IMR-90 (cell line): ENCODE measurements around the gene ARL6IP5. TPM values are rescaled to one million over a fixed set of nuclear protein-coding genes. Genes with fewer than 3 reads are reported as not detected.

ENCODE experiments used
- ATAC-seq: fragments of 200-7000 bp; cut with Tn5 transposase; 2 replicates; pipeline ENCODE4 v1.9.1; 2020; ENCODE audit warnings: low read depth, mild to moderate bottlenecking, moderate library complexity
- BruUV-seq: library from RNA; stranded (reverse); fragments of 400-500 nt; replicated peaks from 2 replicates; lab custom pipeline; 2021; lab: Mats Ljungman, UMichigan
- CTCF ChIA-PET: fragments of 300-600 bp; formaldehyde crosslinking; extraction: SDS; loops from one replicate; lab custom pipeline; 2021; ENCODE audit warnings: antibody characterized with exemption; lab: Yijun Ruan, JAX
- POLR2A ChIA-PET: fragments of 300-600 bp; sonication (Branson Sonifier 250); formaldehyde crosslinking; loops from one replicate; lab custom pipeline; 2022; ENCODE audit warnings: antibody characterized with exemption; ENCODE audit not compliant: unreplicated experiment; lab: Charles Lee
- DNase-seq: peaks from one replicate; pipeline ENCODE4 v3.0.0; 2013
- H2AFZ ChIP-seq: replicated peaks from 2 replicates; pipeline ENCODE3; 2013; ENCODE audit warnings: low read length, mild to moderate bottlenecking; ENCODE audit not compliant: poor library complexity
- H2AK5ac ChIP-seq: 2 replicates; pipeline ENCODE4 v1.6.1; 2013; ENCODE audit warnings: low read depth, low read length, inconsistent platforms
- H2AK9ac ChIP-seq: replicated peaks from 2 replicates; pipeline ENCODE3; 2013; ENCODE audit warnings: mild to moderate bottlenecking, low read depth, low read length, moderate library complexity; ENCODE audit not compliant: poor library complexity
- H2BK120ac ChIP-seq: 2 replicates; pipeline ENCODE4 v1.6.1; 2013; ENCODE audit warnings: low read depth, low read length, inconsistent platforms
- H2BK15ac ChIP-seq: 3 replicates; pipeline ENCODE4 v1.6.1; 2013; ENCODE audit warnings: low read depth, low read length, inconsistent platforms
- H2BK20ac ChIP-seq: 2 replicates; pipeline ENCODE4 v1.6.1; 2013; ENCODE audit warnings: low read depth, mild to moderate bottlenecking, inconsistent platforms, low read length, moderate library complexity
- H2BK5ac ChIP-seq: 2 replicates; pipeline ENCODE4 v1.6.1; 2013; ENCODE audit warnings: mild to moderate bottlenecking, low read depth, low read length, inconsistent platforms; ENCODE audit not compliant: poor library complexity, severe bottlenecking
- H3K14ac ChIP-seq: replicated peaks from 2 replicates; pipeline ENCODE4 v1.6.1; 2013; ENCODE audit warnings: low read depth, low read length, inconsistent platforms
- H3K18ac ChIP-seq: 2 replicates; pipeline ENCODE4 v1.6.1; 2013; ENCODE audit warnings: low read depth, low read length, control low read depth
- H3K23ac ChIP-seq: 2 replicates; pipeline ENCODE4 v1.6.1; 2013; ENCODE audit warnings: low read depth, low read length, inconsistent platforms
- H3K27ac ChIP-seq: 2 replicates; pipeline ENCODE4 v1.5.1; 2013; ENCODE audit warnings: mild to moderate bottlenecking, control low read depth, low read length; ENCODE audit not compliant: insufficient read depth
- H3K27me3 ChIP-seq: 2 replicates; pipeline ENCODE4 v1.6.1; 2013; ENCODE audit warnings: low read length; ENCODE audit not compliant: control insufficient read depth, insufficient read depth
- H3K36me3 ChIP-seq: 2 replicates; pipeline ENCODE4 v1.6.1; 2013; ENCODE audit warnings: low read length, mixed read lengths; ENCODE audit not compliant: control insufficient read depth, insufficient read depth
- H3K4ac ChIP-seq: 2 replicates; pipeline ENCODE4 v1.6.1; 2013; ENCODE audit warnings: low read depth, low read length, inconsistent platforms
- H3K4me1 ChIP-seq: 2 replicates; pipeline ENCODE4 v1.6.1; 2013; ENCODE audit warnings: low read length, mixed read lengths; ENCODE audit not compliant: control insufficient read depth, insufficient read depth
- H3K4me2 ChIP-seq: 2 replicates; pipeline ENCODE4 v1.6.1; 2013; ENCODE audit warnings: low read depth, mild to moderate bottlenecking, control low read depth, low read length, moderate library complexity
- H3K4me3 ChIP-seq: 2 replicates; pipeline ENCODE4 v1.5.1; 2013; ENCODE audit warnings: low read depth, mild to moderate bottlenecking, control low read depth, low read length, moderate library complexity; ENCODE audit not compliant: insufficient read depth
- H3K56ac ChIP-seq: 2 replicates; pipeline ENCODE4 v1.6.1; 2013; ENCODE audit warnings: low read length, inconsistent platforms; ENCODE audit not compliant: insufficient read depth; ENCODE audit errors: extremely low read depth
- H3K79me1 ChIP-seq, 2 experiments: 2 replicates each; pipeline ENCODE4 v1.6.1; 2013; ENCODE audit warnings: low read length in 2 of 2, inconsistent platforms in 1 of 2, low read depth in 1 of 2
- H3K9ac ChIP-seq: 2 replicates; pipeline ENCODE4 v1.6.1; 2013; ENCODE audit warnings: low read depth, low read length, control low read depth
- H3K9me1 ChIP-seq: 2 replicates; pipeline ENCODE4 v1.6.1; 2013; ENCODE audit warnings: low read length, inconsistent platforms; ENCODE audit not compliant: insufficient read depth
- H3K9me3 ChIP-seq: 2 replicates; pipeline ENCODE4 v1.6.1; 2013; ENCODE audit warnings: low read length; ENCODE audit not compliant: control insufficient read depth, insufficient read depth
- H4K20me1 ChIP-seq: 2 replicates; pipeline ENCODE4 v1.6.1; 2013; ENCODE audit warnings: low read length, inconsistent platforms; ENCODE audit not compliant: insufficient read depth
- H4K5ac ChIP-seq: 2 replicates; pipeline ENCODE4 v1.6.1; 2013; ENCODE audit warnings: mild to moderate bottlenecking, low read depth, low read length, control low read depth
- H4K8ac ChIP-seq, 2 experiments: 2 replicates each; pipeline ENCODE4 v1.6.1; 2013; ENCODE audit warnings: low read depth in 2 of 2, low read length in 2 of 2, control low read depth in 1 of 2, inconsistent platforms in 1 of 2
- H4K91ac ChIP-seq: 2 replicates; pipeline ENCODE4 v1.6.1; 2013; ENCODE audit warnings: low read depth, low read length, inconsistent platforms; ENCODE audit not compliant: insufficient read depth
- BHLHE40 ChIP-seq: fragments of 150-350 bp; IDR thresholded peaks from 2 replicates; pipeline ENCODE4 v1.6.1; 2016; ENCODE audit warnings: mild to moderate bottlenecking, low read depth, low read length
- CEBPB ChIP-seq: IDR thresholded peaks from 2 replicates; pipeline ENCODE4 v1.6.1; 2012; ENCODE audit warnings: low read depth, low read length, improper control_type of control experiment
- CHD1 ChIP-seq: IDR thresholded peaks from 2 replicates; pipeline ENCODE4 v1.6.1; 2012; ENCODE audit warnings: low read depth, low read length, improper control_type of control experiment
- FOS ChIP-seq: fragments of 150-350 bp; IDR thresholded peaks from 2 replicates; pipeline ENCODE4 v1.6.1; 2016; ENCODE audit warnings: low read depth, low read length
- MAFK ChIP-seq: IDR thresholded peaks from 2 replicates; pipeline ENCODE4 v1.6.1; 2012; ENCODE audit warnings: low read depth, low read length, improper control_type of control experiment
- MAZ ChIP-seq: IDR thresholded peaks from 2 replicates; pipeline ENCODE4 v1.6.1; 2012; ENCODE audit warnings: low read depth, mild to moderate bottlenecking, low read length, improper control_type of control experiment, moderate library complexity, borderline replicate concordance
- MXI1 ChIP-seq: IDR thresholded peaks from 2 replicates; pipeline ENCODE4 v1.6.1; 2012; ENCODE audit warnings: low read depth, mild to moderate bottlenecking, low read length, moderate library complexity, borderline replicate concordance
- NFE2L2 ChIP-seq: fragments of 150-350 bp; IDR thresholded peaks from 2 replicates; pipeline ENCODE4 v1.6.1; 2016; ENCODE audit warnings: low read depth, mild to moderate bottlenecking, low read length
- POLR2A ChIP-seq: IDR thresholded peaks from 2 replicates; pipeline ENCODE4 v1.6.1; 2012; ENCODE audit warnings: mild to moderate bottlenecking, low read depth, low read length
- RAD21 ChIP-seq: IDR thresholded peaks from 2 replicates; pipeline ENCODE4 v1.6.1; 2012; ENCODE audit warnings: low read length, improper control_type of control experiment
- RCOR1 ChIP-seq: IDR thresholded peaks from 2 replicates; pipeline ENCODE4 v1.6.1; 2012; ENCODE audit warnings: mild to moderate bottlenecking, low read length, improper control_type of control experiment; ENCODE audit not compliant: insufficient replicate concordance
- RFX5 ChIP-seq: IDR thresholded peaks from 2 replicates; pipeline ENCODE4 v1.8.0; 2012; ENCODE audit warnings: low read depth, mild to moderate bottlenecking, low read length, moderate library complexity
- SMC3 ChIP-seq: fragments of 150-350 bp; IDR thresholded peaks from 2 replicates; pipeline ENCODE4 v1.6.1; 2016; ENCODE audit warnings: low read depth, mild to moderate bottlenecking, antibody characterized with exemption, low read length, moderate library complexity
- WGBS, 2 experiments: methylation state at CpG; one replicate each; pipeline versions ENCODE4 v1.1.5 to v1.1.7; 2013; ENCODE audit warnings: missing lambda C conversion rate in 2 of 2; ENCODE audit not compliant: insufficient read length in 1 of 2; ENCODE audit errors: extremely low coverage in 2 of 2; 5-methylcytosine and 5-hydroxymethylcytosine counted together
- dilution Hi-C: fragments of 300-500 bp; cut with HindIII; formaldehyde crosslinking; loops from one replicate; pipeline ENCODE4 v1.14.3; 2018; ENCODE audit warnings: low sequenced_read_pairs; ENCODE audit not compliant: unreplicated experiment
- in situ Hi-C: fragments of 300-500 bp; cut with MboI; formaldehyde crosslinking; loops from 3 replicates; pipeline ENCODE4 v1.14.3; 2019; ENCODE audit warnings: low sequenced_read_pairs, inconsistent platforms, mixed read lengths
- intact Hi-C: fragments of 100-400 bp; cut with micrococcal nuclease; formaldehyde crosslinking; loops from 2 replicates; pipeline ENCODE4 v1.10.0; 2022
- polyA plus RNA-seq, 3 experiments: library from polyadenylated mRNA; depleted of rRNA; stranded (reverse); fragments of >200 nt; gene quantifications; 2 replicates each; pipeline ENCODE4 v1.2.3, GENCODE V29; 2012; ENCODE audit warnings: low replicate concordance in 1 of 3
- total RNA-seq: library from RNA; depleted of rRNA; stranded (reverse); fragments of >200 nt; gene quantifications from 2 replicates; pipeline ENCODE4 v1.2.3, GENCODE V29; 2012
- TF ChIP-seq, protein P1 (sequence below): fragments of 150-350 bp; IDR thresholded peaks from 2 replicates; pipeline ENCODE4 v1.6.1; 2016; ENCODE audit warnings: low read depth, mild to moderate bottlenecking, low read length, moderate library complexity, borderline replicate concordance
- TF ChIP-seq, protein P2 (sequence below): conservative IDR thresholded peaks from 2 replicates; pipeline ENCODE4 v1.5.1; 2012; ENCODE audit warnings: mild to moderate bottlenecking, low read depth, low read length, improper control_type of control experiment
- TF ChIP-seq, protein P3 (sequence below): fragments of 150-350 bp; IDR thresholded peaks from 2 replicates; pipeline ENCODE4 v1.6.1; 2017; ENCODE audit warnings: mild to moderate bottlenecking, antibody characterized with exemption, low read length, low read depth

ARL6IP5 gene
- total and polyA plus RNA-seq, 2 of the 4 experiments (the other 2 are of a cell fraction): 76.4 to 98.8 TPM

DNA sequence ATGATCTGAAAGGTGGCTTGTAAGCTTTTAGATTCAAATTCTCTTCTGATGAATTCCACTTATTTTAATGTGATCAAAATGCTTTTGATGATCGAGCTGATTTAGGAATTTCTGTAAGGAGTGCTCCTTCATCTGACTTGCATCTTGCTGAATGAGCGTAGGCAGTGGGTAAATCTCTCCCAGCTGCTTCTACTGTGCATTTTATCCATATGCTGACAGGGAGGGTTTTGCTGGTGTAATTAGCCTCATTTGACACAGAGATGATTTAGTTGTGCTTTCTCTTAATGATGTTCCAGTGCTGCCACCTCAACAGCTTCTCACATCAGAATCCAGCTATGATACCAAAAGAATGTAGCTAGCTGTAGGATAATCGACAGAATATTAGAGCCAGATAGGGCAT lies 41.5 kb downstream of the ARL6IP5 start:
- no TSS peak for BruUV-seq
- Histone ChIP-seq H3K9me1 (no peaks in the 10 kb centered on the region), H3K27ac (no peak overlapping the region), H2BK120ac (no peak overlapping the region), H2BK15ac (no peak overlapping the region), H3K79me1 (no peaks in the 10 kb centered on the region), H2AFZ (no peak overlapping the region), H3K9ac (no peak overlapping the region), H3K18ac (no peak overlapping the region), H3K27me3 (peaks cover 13% of the 10 kb centered on the region), H4K20me1 (no peaks in the 10 kb centered on the region), H3K4ac (no peak overlapping the region), H3K4me1 (no peaks in the 10 kb centered on the region; the same call in 1 of the 2 replicates), H4K8ac (no peak overlapping the region), H3K9me3 (no peaks in the 10 kb centered on the region), H2BK20ac (no peak overlapping the region), H2AK5ac (no peak overlapping the region), H3K23ac (no peak overlapping the region), H3K56ac (no peak overlapping the region), H4K91ac (no peak overlapping the region), H2AK9ac (no peak overlapping the region), H3K36me3 (no peaks in the 10 kb centered on the region), H3K4me3 (no peak overlapping the region), H2BK5ac (no peak overlapping the region), H3K4me2 (no peak overlapping the region), H4K5ac (no peak overlapping the region), H3K14ac (no peak overlapping the region)
- TF ChIP-seq, protein P1, sequence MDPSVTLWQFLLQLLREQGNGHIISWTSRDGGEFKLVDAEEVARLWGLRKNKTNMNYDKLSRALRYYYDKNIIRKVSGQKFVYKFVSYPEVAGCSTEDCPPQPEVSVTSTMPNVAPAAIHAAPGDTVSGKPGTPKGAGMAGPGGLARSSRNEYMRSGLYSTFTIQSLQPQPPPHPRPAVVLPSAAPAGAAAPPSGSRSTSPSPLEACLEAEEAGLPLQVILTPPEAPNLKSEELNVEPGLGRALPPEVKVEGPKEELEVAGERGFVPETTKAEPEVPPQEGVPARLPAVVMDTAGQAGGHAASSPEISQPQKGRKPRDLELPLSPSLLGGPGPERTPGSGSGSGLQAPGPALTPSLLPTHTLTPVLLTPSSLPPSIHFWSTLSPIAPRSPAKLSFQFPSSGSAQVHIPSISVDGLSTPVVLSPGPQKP: no peak
- TF ChIP-seq SMC3 (no peak), MAZ (no peak), FOS (no peak), NFE2L2 (no peak), CEBPB (no peak), RFX5 (no peak), BHLHE40 (no peak), MAFK (no peak), MXI1 (no peak), POLR2A (no peak), RCOR1 (no peak), RAD21 (no peak), CHD1 (no peak)
- TF ChIP-seq, protein P2, sequence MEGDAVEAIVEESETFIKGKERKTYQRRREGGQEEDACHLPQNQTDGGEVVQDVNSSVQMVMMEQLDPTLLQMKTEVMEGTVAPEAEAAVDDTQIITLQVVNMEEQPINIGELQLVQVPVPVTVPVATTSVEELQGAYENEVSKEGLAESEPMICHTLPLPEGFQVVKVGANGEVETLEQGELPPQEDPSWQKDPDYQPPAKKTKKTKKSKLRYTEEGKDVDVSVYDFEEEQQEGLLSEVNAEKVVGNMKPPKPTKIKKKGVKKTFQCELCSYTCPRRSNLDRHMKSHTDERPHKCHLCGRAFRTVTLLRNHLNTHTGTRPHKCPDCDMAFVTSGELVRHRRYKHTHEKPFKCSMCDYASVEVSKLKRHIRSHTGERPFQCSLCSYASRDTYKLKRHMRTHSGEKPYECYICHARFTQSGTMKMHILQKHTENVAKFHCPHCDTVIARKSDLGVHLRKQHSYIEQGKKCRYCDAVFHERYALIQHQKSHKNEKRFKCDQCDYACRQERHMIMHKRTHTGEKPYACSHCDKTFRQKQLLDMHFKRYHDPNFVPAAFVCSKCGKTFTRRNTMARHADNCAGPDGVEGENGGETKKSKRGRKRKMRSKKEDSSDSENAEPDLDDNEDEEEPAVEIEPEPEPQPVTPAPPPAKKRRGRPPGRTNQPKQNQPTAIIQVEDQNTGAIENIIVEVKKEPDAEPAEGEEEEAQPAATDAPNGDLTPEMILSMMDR: no peak
- TF ChIP-seq, protein P3, sequence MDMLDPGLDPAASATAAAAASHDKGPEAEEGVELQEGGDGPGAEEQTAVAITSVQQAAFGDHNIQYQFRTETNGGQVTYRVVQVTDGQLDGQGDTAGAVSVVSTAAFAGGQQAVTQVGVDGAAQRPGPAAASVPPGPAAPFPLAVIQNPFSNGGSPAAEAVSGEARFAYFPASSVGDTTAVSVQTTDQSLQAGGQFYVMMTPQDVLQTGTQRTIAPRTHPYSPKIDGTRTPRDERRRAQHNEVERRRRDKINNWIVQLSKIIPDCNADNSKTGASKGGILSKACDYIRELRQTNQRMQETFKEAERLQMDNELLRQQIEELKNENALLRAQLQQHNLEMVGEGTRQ: no peak
- intact Hi-C loops (loop anchor here (10.0 kb wide), 1 partner anchor 549 kb away; no protein-coding TSS in a partner anchor), in situ Hi-C loops (no loop called here), dilution Hi-C loops (no loop called here)
- DNase-seq (no peak), ATAC-seq (no peak)
- no CpG with 5 or more reads among the region's 3 CpGs for WGBS, 2 experiments
- ChIA-PET CTCF (interaction anchor here (0.6 to 1.3 kb wide), 2 partner anchors 179 to 1376 kb away, joined by 3 to 4 read pairs; no protein-coding TSS in a partner anchor), POLR2A (interaction anchor here (0.5 kb wide), 1 partner anchor 297 kb away, joined by 3 read pairs; no protein-coding TSS in a partner anchor)
